ENCODE data around the gene GPX3.

GPX3 gene

GRCh38 chr5:151058891-151059489 lies 38.6 kb downstream of the GPX3 start:
- DNase-seq: no peak

- DNase-seq: no peak
Observed at GRCh38 chr5:151060742-151061141, 40.4 kb downstream of the GPX3 start.

GRCh38 chr5:151062405-151063141 lies 42.2 kb downstream of the GPX3 start:
- no peak for DNase-seq

GRCh38 chr5:151063142-151063989 lies 43.0 kb downstream of the GPX3 start:
- peak; percentile 55 to 71 for DNase-seq

GRCh38 chr5:151064916-151065499 lies 44.6 kb downstream of the GPX3 start:
- no peak for DNase-seq

GRCh38 chr5:151065609-151066008 lies 45.2 kb downstream of the GPX3 start:
- no peak for DNase-seq

GRCh38 chr5:151066920-151067319 lies 46.5 kb downstream of the GPX3 start:
- no peak for DNase-seq

- DNase-seq: peak; percentile 72 to 91
Observed at GRCh38 chr5:151067632-151068432, 47.4 kb downstream of the GPX3 start.

GRCh38 chr5:151068433-151069197 lies 48.2 kb downstream of the GPX3 start:
- DNase-seq: no peak

GRCh38 chr5:151070449-151070848 lies 50.1 kb downstream of the GPX3 start:
- no peak for DNase-seq

- no peak for DNase-seq
Observed at GRCh38 chr5:151071021-151071420, 50.6 kb downstream of the GPX3 start.

GRCh38 chr5:151071848-151072629 lies 51.6 kb downstream of the GPX3 start:
- no peak for DNase-seq

GRCh38 chr5:151072630-151073025 lies 52.2 kb downstream of the GPX3 start:
- DNase-seq: no peak

GRCh38 chr5:151073280-151073679 lies 52.9 kb downstream of the GPX3 start:
- no peak for DNase-seq

GRCh38 chr5:151074557-151074956 lies 54.2 kb downstream of the GPX3 start:
- no peak for DNase-seq

GRCh38 chr5:151075698-151076331 lies 55.4 kb downstream of the GPX3 start:
- DNase-seq: peak; percentile 66 to 89

- no peak for DNase-seq
Observed at GRCh38 chr5:151076616-151077015, 56.2 kb downstream of the GPX3 start.

- DNase-seq: no peak
Observed at GRCh38 chr5:151077419-151077818, 57.0 kb downstream of the GPX3 start.

GRCh38 chr5:151077967-151078366 lies 57.6 kb downstream of the GPX3 start:
- no peak for DNase-seq

Measured in inflammatory macrophage treated with lipopolysaccharide for 1 hour (primary cell).